HG03457 (cell line): Measurements from ENCODE around the gene TMEM271.
"Not testable (repeated sequence)": the region's sequence is repeated elsewhere in the genome, so short reads cannot be mapped to it uniquely, and the experiment has no call there.

Experiments used
- ATAC-seq: cut with Tn5 transposase; IDR thresholded peaks from one replicate; pipeline ENCODE4 v1.9.1; 2021; ENCODE audit warnings: moderate number of reproducible peaks; ENCODE audit not compliant: unreplicated experiment

TMEM271 gene

GRCh38 chr4:566035-566434 lies 10.1 kb downstream of the TMEM271 start:
- ATAC-seq, result no peak

- not testable (repeated sequence) for ATAC-seq
Observed at GRCh38 chr4:565614-566013, 10.5 kb downstream of the TMEM271 start.

- ATAC-seq, result not testable (repeated sequence)
Observed at GRCh38 chr4:562458-562857, 13.6 kb downstream of the TMEM271 start.

GRCh38 chr4:561426-561825 lies 14.7 kb downstream of the TMEM271 start:
- ATAC-seq, result no peak

GRCh38 chr4:560731-561291 lies 15.3 kb downstream of the TMEM271 start:
- ATAC-seq, result no peak

- ATAC-seq, result no peak
Observed at GRCh38 chr4:560061-560460, 16.0 kb downstream of the TMEM271 start.

- no peak for ATAC-seq
Observed at GRCh38 chr4:555566-556275, 20.4 kb downstream of the TMEM271 start.

- ATAC-seq, result not testable (repeated sequence)
Observed at GRCh38 chr4:554793-555320, 21.2 kb downstream of the TMEM271 start.

GRCh38 chr4:552019-552418 lies 24.1 kb downstream of the TMEM271 start:
- no peak for ATAC-seq

- not testable (repeated sequence) for ATAC-seq
Observed at GRCh38 chr4:550268-550667, 25.8 kb downstream of the TMEM271 start.

GRCh38 chr4:548976-549375 lies 27.1 kb downstream of the TMEM271 start:
- no peak for ATAC-seq

- ATAC-seq, result no peak
Observed at GRCh38 chr4:545612-546011, 30.5 kb downstream of the TMEM271 start.

GRCh38 chr4:544386-545105 lies 31.5 kb downstream of the TMEM271 start:
- no peak for ATAC-seq

GRCh38 chr4:541271-541670 lies 34.8 kb downstream of the TMEM271 start:
- no peak for ATAC-seq

- ATAC-seq, result no peak
Observed at GRCh38 chr4:538542-539142, 37.5 kb downstream of the TMEM271 start.

- no peak for ATAC-seq
Observed at GRCh38 chr4:537436-538264, 38.4 kb downstream of the TMEM271 start.

GRCh38 chr4:536351-536972 lies 39.6 kb downstream of the TMEM271 start:
- no peak for ATAC-seq

- no peak for ATAC-seq
Observed at GRCh38 chr4:535924-536281, 40.2 kb downstream of the TMEM271 start.

GRCh38 chr4:535181-535923 lies 40.7 kb downstream of the TMEM271 start:
- no peak for ATAC-seq
